IMR-90 (cell line): ENCODE measurements around the gene OR51A4. TPM values are rescaled to one million over a fixed set of nuclear protein-coding genes. Genes with fewer than 3 reads are reported as not detected.

Experiments used
- ATAC-seq: fragments of 200-7000 bp; cut with Tn5 transposase; 2 replicates; pipeline ENCODE4 v1.9.1; 2020; ENCODE audit warnings: low read depth, mild to moderate bottlenecking, moderate library complexity
- BruUV-seq: library from RNA; stranded (reverse); fragments of 400-500 nt; replicated peaks from 2 replicates; lab custom pipeline; 2021; lab: Mats Ljungman, UMichigan
- CTCF ChIA-PET: fragments of 300-600 bp; formaldehyde crosslinking; extraction: SDS; loops from one replicate; lab custom pipeline; 2021; ENCODE audit warnings: antibody characterized with exemption; lab: Yijun Ruan, JAX
- POLR2A ChIA-PET: fragments of 300-600 bp; sonication (Branson Sonifier 250); formaldehyde crosslinking; loops from one replicate; lab custom pipeline; 2022; ENCODE audit warnings: antibody characterized with exemption; ENCODE audit not compliant: unreplicated experiment; lab: Charles Lee
- DNase-seq: peaks from one replicate; pipeline ENCODE4 v3.0.0; 2013
- H2AFZ ChIP-seq: replicated peaks from 2 replicates; pipeline ENCODE3; 2013; ENCODE audit warnings: low read length, mild to moderate bottlenecking; ENCODE audit not compliant: poor library complexity
- H2AK5ac ChIP-seq: 2 replicates; pipeline ENCODE4 v1.6.1; 2013; ENCODE audit warnings: low read depth, low read length, inconsistent platforms
- H2AK9ac ChIP-seq: replicated peaks from 2 replicates; pipeline ENCODE3; 2013; ENCODE audit warnings: mild to moderate bottlenecking, low read depth, low read length, moderate library complexity; ENCODE audit not compliant: poor library complexity
- H2BK120ac ChIP-seq: 2 replicates; pipeline ENCODE4 v1.6.1; 2013; ENCODE audit warnings: low read depth, low read length, inconsistent platforms
- H2BK15ac ChIP-seq: 3 replicates; pipeline ENCODE4 v1.6.1; 2013; ENCODE audit warnings: low read depth, low read length, inconsistent platforms
- H2BK20ac ChIP-seq: 2 replicates; pipeline ENCODE4 v1.6.1; 2013; ENCODE audit warnings: low read depth, mild to moderate bottlenecking, inconsistent platforms, low read length, moderate library complexity
- H2BK5ac ChIP-seq: 2 replicates; pipeline ENCODE4 v1.6.1; 2013; ENCODE audit warnings: mild to moderate bottlenecking, low read depth, low read length, inconsistent platforms; ENCODE audit not compliant: poor library complexity, severe bottlenecking
- H3K14ac ChIP-seq: replicated peaks from 2 replicates; pipeline ENCODE4 v1.6.1; 2013; ENCODE audit warnings: low read depth, low read length, inconsistent platforms
- H3K18ac ChIP-seq: 2 replicates; pipeline ENCODE4 v1.6.1; 2013; ENCODE audit warnings: low read depth, low read length, control low read depth
- H3K23ac ChIP-seq: 2 replicates; pipeline ENCODE4 v1.6.1; 2013; ENCODE audit warnings: low read depth, low read length, inconsistent platforms
- H3K27ac ChIP-seq: 2 replicates; pipeline ENCODE4 v1.5.1; 2013; ENCODE audit warnings: mild to moderate bottlenecking, control low read depth, low read length; ENCODE audit not compliant: insufficient read depth
- H3K27me3 ChIP-seq: 2 replicates; pipeline ENCODE4 v1.6.1; 2013; ENCODE audit warnings: low read length; ENCODE audit not compliant: control insufficient read depth, insufficient read depth
- H3K36me3 ChIP-seq: 2 replicates; pipeline ENCODE4 v1.6.1; 2013; ENCODE audit warnings: low read length, mixed read lengths; ENCODE audit not compliant: control insufficient read depth, insufficient read depth
- H3K4ac ChIP-seq: 2 replicates; pipeline ENCODE4 v1.6.1; 2013; ENCODE audit warnings: low read depth, low read length, inconsistent platforms
- H3K4me1 ChIP-seq: 2 replicates; pipeline ENCODE4 v1.6.1; 2013; ENCODE audit warnings: low read length, mixed read lengths; ENCODE audit not compliant: control insufficient read depth, insufficient read depth
- H3K4me2 ChIP-seq: 2 replicates; pipeline ENCODE4 v1.6.1; 2013; ENCODE audit warnings: low read depth, mild to moderate bottlenecking, control low read depth, low read length, moderate library complexity
- H3K4me3 ChIP-seq: 2 replicates; pipeline ENCODE4 v1.5.1; 2013; ENCODE audit warnings: low read depth, mild to moderate bottlenecking, control low read depth, low read length, moderate library complexity; ENCODE audit not compliant: insufficient read depth
- H3K56ac ChIP-seq: 2 replicates; pipeline ENCODE4 v1.6.1; 2013; ENCODE audit warnings: low read length, inconsistent platforms; ENCODE audit not compliant: insufficient read depth; ENCODE audit errors: extremely low read depth
- H3K79me1 ChIP-seq, 2 experiments: 2 replicates each; pipeline ENCODE4 v1.6.1; 2013; ENCODE audit warnings: low read length in 2 of 2, inconsistent platforms in 1 of 2, low read depth in 1 of 2
- H3K9ac ChIP-seq: 2 replicates; pipeline ENCODE4 v1.6.1; 2013; ENCODE audit warnings: low read depth, low read length, control low read depth
- H3K9me1 ChIP-seq: 2 replicates; pipeline ENCODE4 v1.6.1; 2013; ENCODE audit warnings: low read length, inconsistent platforms; ENCODE audit not compliant: insufficient read depth
- H3K9me3 ChIP-seq: 2 replicates; pipeline ENCODE4 v1.6.1; 2013; ENCODE audit warnings: low read length; ENCODE audit not compliant: control insufficient read depth, insufficient read depth
- H4K20me1 ChIP-seq: 2 replicates; pipeline ENCODE4 v1.6.1; 2013; ENCODE audit warnings: low read length, inconsistent platforms; ENCODE audit not compliant: insufficient read depth
- H4K5ac ChIP-seq: 2 replicates; pipeline ENCODE4 v1.6.1; 2013; ENCODE audit warnings: mild to moderate bottlenecking, low read depth, low read length, control low read depth
- H4K8ac ChIP-seq, 2 experiments: 2 replicates each; pipeline ENCODE4 v1.6.1; 2013; ENCODE audit warnings: low read depth in 2 of 2, low read length in 2 of 2, control low read depth in 1 of 2, inconsistent platforms in 1 of 2
- H4K91ac ChIP-seq: 2 replicates; pipeline ENCODE4 v1.6.1; 2013; ENCODE audit warnings: low read depth, low read length, inconsistent platforms; ENCODE audit not compliant: insufficient read depth
- BHLHE40 ChIP-seq: fragments of 150-350 bp; IDR thresholded peaks from 2 replicates; pipeline ENCODE4 v1.6.1; 2016; ENCODE audit warnings: mild to moderate bottlenecking, low read depth, low read length
- CEBPB ChIP-seq: IDR thresholded peaks from 2 replicates; pipeline ENCODE4 v1.6.1; 2012; ENCODE audit warnings: low read depth, low read length, improper control_type of control experiment
- CHD1 ChIP-seq: IDR thresholded peaks from 2 replicates; pipeline ENCODE4 v1.6.1; 2012; ENCODE audit warnings: low read depth, low read length, improper control_type of control experiment
- FOS ChIP-seq: fragments of 150-350 bp; IDR thresholded peaks from 2 replicates; pipeline ENCODE4 v1.6.1; 2016; ENCODE audit warnings: low read depth, low read length
- MAFK ChIP-seq: IDR thresholded peaks from 2 replicates; pipeline ENCODE4 v1.6.1; 2012; ENCODE audit warnings: low read depth, low read length, improper control_type of control experiment
- MAZ ChIP-seq: IDR thresholded peaks from 2 replicates; pipeline ENCODE4 v1.6.1; 2012; ENCODE audit warnings: low read depth, mild to moderate bottlenecking, low read length, improper control_type of control experiment, moderate library complexity, borderline replicate concordance
- MXI1 ChIP-seq: IDR thresholded peaks from 2 replicates; pipeline ENCODE4 v1.6.1; 2012; ENCODE audit warnings: low read depth, mild to moderate bottlenecking, low read length, moderate library complexity, borderline replicate concordance
- NFE2L2 ChIP-seq: fragments of 150-350 bp; IDR thresholded peaks from 2 replicates; pipeline ENCODE4 v1.6.1; 2016; ENCODE audit warnings: low read depth, mild to moderate bottlenecking, low read length
- POLR2A ChIP-seq: IDR thresholded peaks from 2 replicates; pipeline ENCODE4 v1.6.1; 2012; ENCODE audit warnings: mild to moderate bottlenecking, low read depth, low read length
- RAD21 ChIP-seq: IDR thresholded peaks from 2 replicates; pipeline ENCODE4 v1.6.1; 2012; ENCODE audit warnings: low read length, improper control_type of control experiment
- RCOR1 ChIP-seq: IDR thresholded peaks from 2 replicates; pipeline ENCODE4 v1.6.1; 2012; ENCODE audit warnings: mild to moderate bottlenecking, low read length, improper control_type of control experiment; ENCODE audit not compliant: insufficient replicate concordance
- RFX5 ChIP-seq: IDR thresholded peaks from 2 replicates; pipeline ENCODE4 v1.8.0; 2012; ENCODE audit warnings: low read depth, mild to moderate bottlenecking, low read length, moderate library complexity
- SMC3 ChIP-seq: fragments of 150-350 bp; IDR thresholded peaks from 2 replicates; pipeline ENCODE4 v1.6.1; 2016; ENCODE audit warnings: low read depth, mild to moderate bottlenecking, antibody characterized with exemption, low read length, moderate library complexity
- dilution Hi-C: fragments of 300-500 bp; cut with HindIII; formaldehyde crosslinking; loops from one replicate; pipeline ENCODE4 v1.14.3; 2018; ENCODE audit warnings: low sequenced_read_pairs; ENCODE audit not compliant: unreplicated experiment
- in situ Hi-C: fragments of 300-500 bp; cut with MboI; formaldehyde crosslinking; loops from 3 replicates; pipeline ENCODE4 v1.14.3; 2019; ENCODE audit warnings: low sequenced_read_pairs, inconsistent platforms, mixed read lengths
- intact Hi-C: fragments of 100-400 bp; cut with micrococcal nuclease; formaldehyde crosslinking; loops from 2 replicates; pipeline ENCODE4 v1.10.0; 2022
- polyA plus RNA-seq, 3 experiments: library from polyadenylated mRNA; depleted of rRNA; stranded (reverse); fragments of >200 nt; gene quantifications; 2 replicates each; pipeline ENCODE4 v1.2.3, GENCODE V29; 2012; ENCODE audit warnings: low replicate concordance in 1 of 3
- total RNA-seq: library from RNA; depleted of rRNA; stranded (reverse); fragments of >200 nt; gene quantifications from 2 replicates; pipeline ENCODE4 v1.2.3, GENCODE V29; 2012
- TF ChIP-seq, protein P1 (sequence below): conservative IDR thresholded peaks from 2 replicates; pipeline ENCODE4 v1.5.1; 2012; ENCODE audit warnings: mild to moderate bottlenecking, low read depth, low read length, improper control_type of control experiment
- TF ChIP-seq, protein P2 (sequence below): fragments of 150-350 bp; IDR thresholded peaks from 2 replicates; pipeline ENCODE4 v1.6.1; 2016; ENCODE audit warnings: low read depth, mild to moderate bottlenecking, low read length, moderate library complexity, borderline replicate concordance
- TF ChIP-seq, protein P3 (sequence below): fragments of 150-350 bp; IDR thresholded peaks from 2 replicates; pipeline ENCODE4 v1.6.1; 2017; ENCODE audit warnings: mild to moderate bottlenecking, antibody characterized with exemption, low read length, low read depth

Gene OR51A4
- total and polyA plus RNA-seq, 2 of the 4 experiments (the other 2 are of a cell fraction), result not detected

DNA sequence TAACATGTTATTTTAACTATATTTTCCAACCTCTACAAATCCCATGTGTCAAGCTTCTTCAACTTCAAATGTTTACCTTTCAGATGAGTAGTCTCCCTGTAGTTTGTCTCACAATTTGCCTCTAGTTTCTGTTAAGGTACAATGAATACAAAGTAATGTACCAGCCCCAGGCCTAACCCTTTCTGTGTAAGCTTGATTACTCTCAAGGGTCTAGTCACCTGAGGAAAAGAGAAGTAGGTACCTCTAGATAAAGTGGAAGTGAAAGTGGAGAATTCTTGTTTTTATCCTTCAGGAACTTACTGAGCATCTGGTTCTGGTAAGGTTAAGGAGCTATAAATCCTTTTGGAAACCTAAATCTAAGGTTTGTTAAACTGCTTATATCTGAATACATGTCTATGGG is 43.9 kb downstream of the OR51A4 start, which contains the start of gene OR51A7:
Gene OR51A7 (plus strand): TSS at position 300 of the 400 bp plus-strand sequence. CDS start 3,587 bp downstream, outside the sequence.
- Histone ChIP-seq H2BK120ac (no peak within 1 kb of the TSS), H2AK9ac (no peak within 1 kb of the TSS), H3K79me1 (no peaks in the 10 kb centered on the region), H3K4me2 (no peak within 1 kb of the TSS), H2BK5ac (no peak within 1 kb of the TSS), H3K18ac (no peak within 1 kb of the TSS), H2AK5ac (no peak within 1 kb of the TSS), H3K23ac (no peak within 1 kb of the TSS), H3K4me1 (no peaks in the 10 kb centered on the region), H3K36me3 (no peaks in the 10 kb centered on the region), H3K27ac (no peak within 1 kb of the TSS), H3K9me1 (no peaks in the 10 kb centered on the region), H3K56ac (no peak within 1 kb of the TSS), H4K5ac (no peak within 1 kb of the TSS), H2BK20ac (no peak within 1 kb of the TSS), H4K91ac (no peak within 1 kb of the TSS), H3K14ac (no peak within 1 kb of the TSS), H3K27me3 (no peaks in the 10 kb centered on the region), H4K8ac (no peak within 1 kb of the TSS), H4K20me1 (no peaks in the 10 kb centered on the region), H3K4ac (no peak within 1 kb of the TSS), H3K9ac (no peak within 1 kb of the TSS), H3K4me3 (no peak within 1 kb of the TSS), H3K9me3 (no peaks in the 10 kb centered on the region), H2BK15ac (no peak within 1 kb of the TSS), H2AFZ (no peak within 1 kb of the TSS)
- dilution Hi-C loops (no loop called here), intact Hi-C loops (no loop called here), in situ Hi-C loops (no loop called here)
- POLR2A ChIA-PET, result no interaction called here
- BruUV-seq, result no TSS peak
- ATAC-seq (no peak), DNase-seq (no peak)
- no peak for TF ChIP-seq SMC3
- TF ChIP-seq RCOR1, result no peak
- no peak for TF ChIP-seq MAZ
- no peak for TF ChIP-seq FOS
- no peak for TF ChIP-seq POLR2A
- TF ChIP-seq, protein P1, sequence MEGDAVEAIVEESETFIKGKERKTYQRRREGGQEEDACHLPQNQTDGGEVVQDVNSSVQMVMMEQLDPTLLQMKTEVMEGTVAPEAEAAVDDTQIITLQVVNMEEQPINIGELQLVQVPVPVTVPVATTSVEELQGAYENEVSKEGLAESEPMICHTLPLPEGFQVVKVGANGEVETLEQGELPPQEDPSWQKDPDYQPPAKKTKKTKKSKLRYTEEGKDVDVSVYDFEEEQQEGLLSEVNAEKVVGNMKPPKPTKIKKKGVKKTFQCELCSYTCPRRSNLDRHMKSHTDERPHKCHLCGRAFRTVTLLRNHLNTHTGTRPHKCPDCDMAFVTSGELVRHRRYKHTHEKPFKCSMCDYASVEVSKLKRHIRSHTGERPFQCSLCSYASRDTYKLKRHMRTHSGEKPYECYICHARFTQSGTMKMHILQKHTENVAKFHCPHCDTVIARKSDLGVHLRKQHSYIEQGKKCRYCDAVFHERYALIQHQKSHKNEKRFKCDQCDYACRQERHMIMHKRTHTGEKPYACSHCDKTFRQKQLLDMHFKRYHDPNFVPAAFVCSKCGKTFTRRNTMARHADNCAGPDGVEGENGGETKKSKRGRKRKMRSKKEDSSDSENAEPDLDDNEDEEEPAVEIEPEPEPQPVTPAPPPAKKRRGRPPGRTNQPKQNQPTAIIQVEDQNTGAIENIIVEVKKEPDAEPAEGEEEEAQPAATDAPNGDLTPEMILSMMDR, result no peak
- no peak for TF ChIP-seq RFX5
- TF ChIP-seq MXI1, result no peak
- no peak for TF ChIP-seq MAFK
- TF ChIP-seq CHD1, result no peak
- no peak for TF ChIP-seq BHLHE40
- TF ChIP-seq NFE2L2, result no peak
- TF ChIP-seq, protein P2, sequence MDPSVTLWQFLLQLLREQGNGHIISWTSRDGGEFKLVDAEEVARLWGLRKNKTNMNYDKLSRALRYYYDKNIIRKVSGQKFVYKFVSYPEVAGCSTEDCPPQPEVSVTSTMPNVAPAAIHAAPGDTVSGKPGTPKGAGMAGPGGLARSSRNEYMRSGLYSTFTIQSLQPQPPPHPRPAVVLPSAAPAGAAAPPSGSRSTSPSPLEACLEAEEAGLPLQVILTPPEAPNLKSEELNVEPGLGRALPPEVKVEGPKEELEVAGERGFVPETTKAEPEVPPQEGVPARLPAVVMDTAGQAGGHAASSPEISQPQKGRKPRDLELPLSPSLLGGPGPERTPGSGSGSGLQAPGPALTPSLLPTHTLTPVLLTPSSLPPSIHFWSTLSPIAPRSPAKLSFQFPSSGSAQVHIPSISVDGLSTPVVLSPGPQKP, result no peak
- TF ChIP-seq, protein P3, sequence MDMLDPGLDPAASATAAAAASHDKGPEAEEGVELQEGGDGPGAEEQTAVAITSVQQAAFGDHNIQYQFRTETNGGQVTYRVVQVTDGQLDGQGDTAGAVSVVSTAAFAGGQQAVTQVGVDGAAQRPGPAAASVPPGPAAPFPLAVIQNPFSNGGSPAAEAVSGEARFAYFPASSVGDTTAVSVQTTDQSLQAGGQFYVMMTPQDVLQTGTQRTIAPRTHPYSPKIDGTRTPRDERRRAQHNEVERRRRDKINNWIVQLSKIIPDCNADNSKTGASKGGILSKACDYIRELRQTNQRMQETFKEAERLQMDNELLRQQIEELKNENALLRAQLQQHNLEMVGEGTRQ, result no peak
- TF ChIP-seq CEBPB, result no peak
- no peak for TF ChIP-seq RAD21
- CTCF ChIA-PET, result no interaction called here
